CD4-positive, alpha-beta memory T cell (primary cell): ENCODE results near the gene GSTCD. TPM values are rescaled to one million over a fixed set of nuclear protein-coding genes. Genes with fewer than 3 reads are reported as not detected.

Experiments used
- CTCF ChIA-PET: fragments of 350-600 bp; sonication (Branson Sonifier 250); formaldehyde crosslinking; loops from one replicate; lab custom pipeline; 2021; ENCODE audit warnings: inconsistent platforms; ENCODE audit not compliant: partially characterized antibody; lab: Charles Lee
- POLR2A ChIA-PET: fragments of 350-600 bp; sonication (Branson Sonifier 250); formaldehyde crosslinking; loops from one replicate; lab custom pipeline; 2021; ENCODE audit not compliant: partially characterized antibody; lab: Charles Lee
- DNase-seq, 5 donors: peaks; one replicate each; pipeline versions ENCODE4 v3.0.0 to v3.0.0-alpha.2; 2020 to 2022; ENCODE audit warnings: mixed read lengths in 1 of 5
- H3K27ac ChIP-seq: one replicate; pipeline ENCODE4 v1.7.0; 2013; ENCODE audit warnings: low read depth, low read length
- H3K27me3 ChIP-seq: 2 replicates; pipeline ENCODE4 v1.7.0; 2013; ENCODE audit warnings: mild to moderate bottlenecking, low read length, moderate library complexity; ENCODE audit not compliant: insufficient read depth
- H3K36me3 ChIP-seq: 2 replicates; pipeline ENCODE4 v1.7.0; 2013; ENCODE audit warnings: mild to moderate bottlenecking, low read length, moderate library complexity; ENCODE audit not compliant: insufficient read depth
- H3K4me1 ChIP-seq: 2 replicates; pipeline ENCODE4 v1.7.0; 2013; ENCODE audit warnings: mild to moderate bottlenecking, low read length, moderate library complexity; ENCODE audit not compliant: insufficient read depth
- H3K4me3 ChIP-seq, 2 donors: one replicate each; pipeline ENCODE4 v1.7.0; 2013; ENCODE audit warnings: low read length in 2 of 2, mild to moderate bottlenecking in 1 of 2
- H3K9me3 ChIP-seq, 2 donors: one replicate each; pipeline ENCODE4 v1.7.0; 2013; ENCODE audit warnings: low read length in 2 of 2, control low read depth in 1 of 2; ENCODE audit not compliant: control insufficient read depth in 1 of 2
- H3K27ac Mint-ChIP-seq, 7 donors: one replicate each; pipeline ENCODE4 v1.8.0; 2020 to 2021; ENCODE audit warnings: mixed read lengths in 7 of 7, mild to moderate bottlenecking in 6 of 7, inconsistent platforms in 3 of 7, moderate library complexity in 3 of 7
- H3K27me3 Mint-ChIP-seq, 2 donors: one replicate each; pipeline ENCODE4 v1.8.0; 2020 to 2021; ENCODE audit warnings: mixed read lengths in 2 of 2
- H3K36me3 Mint-ChIP-seq, 2 donors: one replicate each; pipeline ENCODE4 v1.8.0; 2020 to 2021; ENCODE audit warnings: mixed read lengths in 2 of 2, inconsistent platforms in 1 of 2, mild to moderate bottlenecking in 1 of 2
- H3K4me1 Mint-ChIP-seq, 4 donors: one replicate each; pipeline ENCODE4 v1.8.0; 2020 to 2021; ENCODE audit warnings: mixed read lengths in 4 of 4, mild to moderate bottlenecking in 1 of 4
- H3K4me3 Mint-ChIP-seq, 8 donors: one replicate each; pipeline ENCODE4 v1.8.0; 2020 to 2021; ENCODE audit warnings: mixed read lengths in 8 of 8, mild to moderate bottlenecking in 7 of 8, moderate library complexity in 6 of 8, inconsistent platforms in 3 of 8
- H3K9me3 Mint-ChIP-seq, 8 donors: one replicate each; pipeline ENCODE4 v1.8.0; 2020 to 2021; ENCODE audit warnings: mixed read lengths in 8 of 8, mild to moderate bottlenecking in 5 of 8, inconsistent platforms in 3 of 8, moderate library complexity in 1 of 8
- intact Hi-C: fragments of 100-400 bp; cut with micrococcal nuclease; formaldehyde crosslinking; loops from one replicate; pipeline ENCODE4 v1.15.1; 2023
- polyA plus RNA-seq, 2 donors: library from polyadenylated mRNA; unstranded; fragments of 300-500 nt; fragmentation: Illumina TruSeq; gene quantifications; one replicate each; pipeline ENCODE4 v1.2.3, GENCODE V29; 2021
- total RNA-seq, 2 experiments: library from RNA; stranded (reverse); gene quantifications; one replicate each; pipeline ENCODE4 v1.2.3, GENCODE V29; 2021

Gene GSTCD
- total and polyA plus RNA-seq, 4 experiments from 2014 or later = 0.64 to 5.0 (median 3.8) TPM

DNA sequence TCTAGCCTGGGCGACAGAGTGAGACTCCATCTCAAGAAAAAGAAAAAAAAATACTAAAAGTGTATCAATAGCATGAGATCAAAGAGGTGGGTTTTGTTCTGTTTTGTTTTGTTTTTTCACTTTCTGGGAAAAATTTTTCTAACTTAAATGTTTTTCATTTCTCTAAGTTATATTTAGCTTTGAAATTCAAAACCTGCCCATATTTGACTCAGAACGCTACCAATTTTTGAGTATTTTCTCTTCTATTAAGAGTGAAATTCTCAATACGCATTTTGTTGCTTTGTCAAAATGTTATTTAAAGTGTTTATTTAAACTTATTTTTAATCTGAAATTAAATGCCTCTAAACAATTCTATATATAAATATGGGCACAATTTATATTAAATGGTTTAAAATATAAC is 39.6 kb downstream of the GSTCD start:
- no peak for DNase-seq
- intact Hi-C loops = no loop called here
- Histone ChIP-seq H3K36me3 (no peaks in the 10 kb centered on the region), H3K27me3 (no peaks in the 10 kb centered on the region), H3K4me1 (no peaks in the 10 kb centered on the region), H3K9me3 (no peaks in the 10 kb centered on the region), H3K4me3 (no peak overlapping the region), H3K27ac (no peak overlapping the region)
- no peaks in the 10 kb centered on the region for H3K27me3 Mint-ChIP-seq
- ChIA-PET POLR2A (no interaction called here), CTCF (no interaction called here)
- no peaks in the 10 kb centered on the region for H3K4me1 Mint-ChIP-seq
- peaks cover 3 to 12% of the 10 kb centered on the region in 2 donors for H3K36me3 Mint-ChIP-seq
- no peaks in the 10 kb centered on the region for H3K9me3 Mint-ChIP-seq
- no peak overlapping the region for H3K27ac Mint-ChIP-seq
- no peak overlapping the region for H3K4me3 Mint-ChIP-seq

- POLR2A ChIA-PET = no interaction called here
- H3K4me1 Mint-ChIP-seq = no peaks in the 10 kb centered on the region
- intact Hi-C loops = no loop called here
- Histone ChIP-seq H3K4me1 (no peaks in the 10 kb centered on the region), H3K4me3 (no peak overlapping the region), H3K9me3 (no peaks in the 10 kb centered on the region), H3K27me3 (no peaks in the 10 kb centered on the region), H3K36me3 (no peaks in the 10 kb centered on the region), H3K27ac (no peak overlapping the region)
- no peaks in the 10 kb centered on the region for H3K36me3 Mint-ChIP-seq
- no peaks in the 10 kb centered on the region for H3K9me3 Mint-ChIP-seq
- H3K4me3 Mint-ChIP-seq = no peak overlapping the region
- no peak for DNase-seq
- H3K27ac Mint-ChIP-seq = no peak overlapping the region
- no peaks in the 10 kb centered on the region for H3K27me3 Mint-ChIP-seq
- CTCF ChIA-PET = no interaction called here
Measured at GRCh38 chr4:105751718-105752299, 43.2 kb downstream of the GSTCD start.

DNA sequence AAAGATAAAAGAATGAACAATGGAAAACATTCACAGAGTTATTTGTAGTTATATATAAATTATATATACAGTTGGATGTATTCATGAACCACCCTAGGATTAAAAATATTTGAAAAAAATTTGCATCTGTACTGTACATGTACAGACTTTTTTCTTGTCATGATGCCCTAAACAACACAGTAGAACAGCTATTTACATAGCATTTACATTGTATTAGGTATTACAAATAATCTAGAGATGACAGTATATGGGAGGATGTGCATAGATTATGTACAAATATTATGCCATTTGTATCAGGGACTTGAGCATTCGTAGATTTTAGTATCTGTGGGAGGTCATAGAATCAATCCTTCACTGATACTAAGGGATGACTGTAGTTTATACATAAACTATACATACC is 44.8 kb downstream of the GSTCD start:
- Histone ChIP-seq H3K9me3 (no peaks in the 10 kb centered on the region), H3K4me1 (no peaks in the 10 kb centered on the region), H3K27ac (no peak overlapping the region), H3K36me3 (no peaks in the 10 kb centered on the region), H3K27me3 (no peaks in the 10 kb centered on the region), H3K4me3 (no peak overlapping the region)
- ChIA-PET POLR2A (interaction anchor here (0.6 kb wide), 1 partner anchor 631 kb away, joined by 3 read pairs; no protein-coding TSS in a partner anchor), CTCF (no interaction called here)
- H3K4me3 Mint-ChIP-seq = no peak overlapping the region
- intact Hi-C loops = no loop called here
- H3K4me1 Mint-ChIP-seq = no peaks in the 10 kb centered on the region
- DNase-seq = no peak
- no peaks in the 10 kb centered on the region for H3K9me3 Mint-ChIP-seq
- H3K36me3 Mint-ChIP-seq = no peaks in the 10 kb centered on the region
- H3K27me3 Mint-ChIP-seq = no peaks in the 10 kb centered on the region
- H3K27ac Mint-ChIP-seq = no peak overlapping the region

DNA sequence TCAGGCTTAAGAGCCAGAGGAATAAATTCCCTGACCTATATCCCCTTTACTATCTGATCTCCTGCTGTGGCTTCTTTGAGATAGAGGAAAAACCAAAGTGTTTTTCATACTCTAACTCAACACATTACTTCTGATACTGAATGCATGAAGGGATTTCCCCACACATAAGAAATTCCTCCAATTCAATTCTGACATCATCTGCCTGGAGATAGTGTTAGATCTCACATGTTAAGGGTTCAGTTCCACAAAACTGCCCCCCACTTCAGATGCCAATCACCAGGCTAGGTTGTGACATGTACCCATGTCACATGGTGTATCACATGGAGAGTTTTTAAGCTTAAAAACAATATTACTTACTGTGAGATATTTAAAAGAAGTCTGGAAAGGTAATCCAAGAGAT is 46.8 kb downstream of the GSTCD start:
- Mint-ChIP-seq H3K9me3 (no peaks in the 10 kb centered on the region), H3K4me3 (no peak overlapping the region), H3K27me3 (no peaks in the 10 kb centered on the region), H3K4me1 (no peaks in the 10 kb centered on the region), H3K27ac (no peak overlapping the region), H3K36me3 (no peaks in the 10 kb centered on the region)
- no peaks in the 10 kb centered on the region for H3K36me3 ChIP-seq
- H3K4me1 ChIP-seq = no peaks in the 10 kb centered on the region
- H3K4me3 ChIP-seq = no peak overlapping the region
- DNase-seq = no peak
- H3K9me3 ChIP-seq = no peaks in the 10 kb centered on the region
- no peak overlapping the region for H3K27ac ChIP-seq
- ChIA-PET CTCF (no interaction called here), POLR2A (no interaction called here)
- intact Hi-C loops = no loop called here
- no peaks in the 10 kb centered on the region for H3K27me3 ChIP-seq

DNA sequence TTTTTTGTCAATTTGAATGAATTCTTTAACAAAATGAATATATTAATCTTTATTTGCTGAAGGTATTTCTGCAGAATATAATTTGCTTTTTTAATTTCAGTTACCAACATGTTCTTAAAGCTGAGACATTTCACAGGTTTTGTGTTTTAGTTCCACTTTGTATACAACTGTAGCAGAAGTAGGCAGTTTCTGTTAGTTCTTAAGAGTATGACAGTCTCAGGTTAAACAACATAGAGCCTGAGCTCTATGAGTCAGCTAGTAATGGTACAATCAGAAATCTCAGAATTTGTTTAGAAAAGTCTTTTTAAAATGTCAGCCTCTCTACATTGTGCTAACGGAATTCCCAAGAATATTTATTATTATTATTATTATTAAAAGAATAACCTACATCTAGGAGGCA is 50.4 kb downstream of the GSTCD start:
- Histone ChIP-seq H3K27ac (no peak overlapping the region), H3K4me3 (no peak overlapping the region), H3K4me1 (no peaks in the 10 kb centered on the region), H3K27me3 (no peaks in the 10 kb centered on the region), H3K9me3 (no peaks in the 10 kb centered on the region), H3K36me3 (no peaks in the 10 kb centered on the region)
- H3K4me1 Mint-ChIP-seq = peaks cover 0 to 1% (median 0%) of the 10 kb centered on the region in 4 donors
- H3K27me3 Mint-ChIP-seq = no peaks in the 10 kb centered on the region
- no peak overlapping the region for H3K27ac Mint-ChIP-seq
- ChIA-PET CTCF (no interaction called here), POLR2A (no interaction called here)
- no peaks in the 10 kb centered on the region for H3K36me3 Mint-ChIP-seq
- no peak overlapping the region for H3K4me3 Mint-ChIP-seq
- DNase-seq = no peak
- H3K9me3 Mint-ChIP-seq = no peaks in the 10 kb centered on the region
- intact Hi-C loops = no loop called here

DNA sequence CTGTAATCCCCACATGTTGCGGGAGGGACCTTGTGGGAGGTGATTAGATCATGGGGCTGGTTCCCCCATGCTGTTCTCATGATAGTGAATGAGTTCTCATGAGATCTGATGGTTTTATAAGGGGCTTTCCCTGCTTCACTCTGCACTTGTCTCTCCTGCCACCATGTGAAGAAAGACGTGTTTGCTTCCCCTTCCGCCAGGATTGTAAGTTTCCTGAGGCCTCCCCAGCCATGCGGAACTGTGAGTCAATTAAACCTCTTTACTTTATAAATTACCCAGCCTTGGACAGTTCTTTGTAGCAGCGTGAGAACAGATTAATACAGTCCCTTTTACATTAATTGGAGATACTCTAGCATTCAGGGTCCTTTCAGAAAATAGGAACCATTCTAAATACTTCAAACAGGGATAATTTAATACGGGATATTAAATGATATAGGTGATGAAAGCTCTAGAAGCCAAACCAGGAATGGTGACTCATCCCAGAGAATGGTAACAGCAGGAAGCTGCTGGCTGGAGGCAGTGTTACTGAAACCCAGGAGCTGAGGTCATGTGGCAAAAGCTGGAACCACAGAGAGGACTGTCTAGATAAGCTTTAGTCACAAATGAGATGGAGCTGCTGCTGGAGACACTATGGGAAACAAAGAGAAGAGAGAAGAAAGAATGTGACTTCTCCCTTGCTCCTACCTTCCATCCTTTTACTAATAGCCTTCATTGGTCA is 57.3 kb downstream of the GSTCD start:
- ChIA-PET CTCF (no interaction called here), POLR2A (no interaction called here)
- no peaks in the 10 kb centered on the region for H3K27me3 ChIP-seq
- Mint-ChIP-seq H3K27me3 (no peaks in the 10 kb centered on the region), H3K4me3 (no peak overlapping the region), H3K36me3 (peaks cover 5 to 13% of the 10 kb centered on the region in 2 donors), H3K27ac (no peak overlapping the region), H3K4me1 (peaks cover 0 to 1% (median 0%) of the 10 kb centered on the region in 4 donors), H3K9me3 (peaks cover 0 to 8% (median 2%) of the 10 kb centered on the region in 8 donors)
- no peak for DNase-seq
- no peak overlapping the region for H3K27ac ChIP-seq
- H3K4me3 ChIP-seq = no peak overlapping the region
- no peaks in the 10 kb centered on the region for H3K36me3 ChIP-seq
- intact Hi-C loops = no loop called here
- no peaks in the 10 kb centered on the region for H3K9me3 ChIP-seq
- H3K4me1 ChIP-seq = no peaks in the 10 kb centered on the region

GRCh38 chr4:105767579-105767978 is 59.0 kb downstream of the GSTCD start:
- CTCF ChIA-PET = no interaction called here
- H3K36me3 Mint-ChIP-seq = peaks cover 9 to 20% of the 10 kb centered on the region in 2 donors
- H3K4me1 ChIP-seq = no peaks in the 10 kb centered on the region
- peaks cover 0 to 1% (median 0%) of the 10 kb centered on the region in 4 donors for H3K4me1 Mint-ChIP-seq
- intact Hi-C loops = no loop called here
- peaks cover 0 to 22% (median 13%) of the 10 kb centered on the region in 8 donors for H3K9me3 Mint-ChIP-seq
- H3K27me3 Mint-ChIP-seq = no peaks in the 10 kb centered on the region
- H3K27ac ChIP-seq = no peak overlapping the region
- H3K4me3 ChIP-seq = no peak overlapping the region
- no peak overlapping the region for H3K27ac Mint-ChIP-seq
- H3K27me3 ChIP-seq = no peaks in the 10 kb centered on the region
- no peak overlapping the region for H3K4me3 Mint-ChIP-seq
- H3K9me3 ChIP-seq = no peaks in the 10 kb centered on the region
- H3K36me3 ChIP-seq = no peaks in the 10 kb centered on the region
- POLR2A ChIA-PET = no interaction called here
- no peak for DNase-seq
